MCF 10A (cell line): Measurements from ENCODE around the gene SLC51A. TPM values are rescaled to one million over a fixed set of nuclear protein-coding genes. Genes with fewer than 3 reads are reported as not detected.

Source experiments
- BruUV-seq: library from RNA; stranded (reverse); fragments of 400-500 nt; replicated peaks from 2 replicates; lab custom pipeline; 2021; lab: Mats Ljungman, UMichigan
- CTCF ChIA-PET: fragments of 300-600 bp; sonication (Branson Sonifier 250); formaldehyde crosslinking; extraction: SDS; loops from one replicate; lab custom pipeline; 2021; ENCODE audit warnings: antibody characterized with exemption, inconsistent platforms; lab: Yijun Ruan, JAX
- POLR2A ChIA-PET: fragments of 300-600, 350-650 bp; sonication (Branson Sonifier 250); formaldehyde crosslinking; extraction: SDS; loops from one replicate; lab custom pipeline; 2020; ENCODE audit warnings: antibody characterized with exemption, inconsistent platforms; lab: Yijun Ruan, JAX
- DNase-seq: peaks from one replicate; pipeline ENCODE4 v3.0.0-alpha.2; 2018; ENCODE audit not compliant: unreplicated experiment
- H3K27ac Mint-ChIP-seq: one replicate; pipeline ENCODE4 v1.8.0; 2022; ENCODE audit warnings: mild to moderate bottlenecking, low read depth, mixed read lengths; ENCODE audit not compliant: unreplicated experiment
- H3K27me3 Mint-ChIP-seq: one replicate; pipeline ENCODE4 v1.8.0; 2022; ENCODE audit warnings: mixed read lengths; ENCODE audit not compliant: insufficient read depth, unreplicated experiment
- H3K36me3 Mint-ChIP-seq: one replicate; pipeline ENCODE4 v1.8.0; 2022; ENCODE audit warnings: mild to moderate bottlenecking, moderate library complexity, mixed read lengths; ENCODE audit not compliant: insufficient read depth, unreplicated experiment
- H3K4me1 Mint-ChIP-seq: one replicate; pipeline ENCODE4 v1.8.0; 2022; ENCODE audit warnings: mixed read lengths; ENCODE audit not compliant: insufficient read depth, unreplicated experiment
- H3K4me3 Mint-ChIP-seq: one replicate; pipeline ENCODE4 v1.8.0; 2022; ENCODE audit warnings: mild to moderate bottlenecking, moderate library complexity, mixed read lengths; ENCODE audit not compliant: unreplicated experiment
- H3K9me3 Mint-ChIP-seq: one replicate; pipeline ENCODE4 v1.8.0; 2022; ENCODE audit warnings: mixed read lengths; ENCODE audit not compliant: unreplicated experiment
- CTCF ChIP-seq: fragments of 200-600 bp; IDR thresholded peaks from one replicate; pipeline ENCODE4 v1.8.0; 2022; ENCODE audit warnings: antibody characterized with exemption, mild to moderate bottlenecking; ENCODE audit not compliant: unreplicated experiment
- intact Hi-C: fragments of 100-400 bp; cut with micrococcal nuclease; formaldehyde crosslinking; loops from 2 replicates; pipeline ENCODE4 v1.14.1; 2022
- total RNA-seq: library from RNA; stranded (reverse); gene quantifications from 2 replicates; pipeline ENCODE4 v1.2.3, GENCODE V29; 2022

The SLC51A gene
- total RNA-seq, 1 experiment from 2014 or later, result not detected

GRCh38 chr3:196235452-196236122 lies 19.3 kb downstream of the SLC51A start:
- H3K27me3 Mint-ChIP-seq, result no peaks in the 10 kb centered on the region
- CTCF ChIA-PET, result interaction anchor here (0.6 to 1.5 kb wide), 4 partner anchors 18 to 829 kb away, joined by 3 to 5 read pairs (median 4); no protein-coding TSS in a partner anchor
- POLR2A ChIA-PET, result interaction anchor here (0.5 to 0.6 kb wide), 3 partner anchors 17 to 188 kb away, joined by 3 to 4 read pairs (median 3); no protein-coding TSS in a partner anchor
- intact Hi-C loops, result no loop called here
- no peak for TF ChIP-seq CTCF
- H3K9me3 Mint-ChIP-seq, result no peaks in the 10 kb centered on the region
- H3K4me3 Mint-ChIP-seq, result no peak overlapping the region
- H3K27ac Mint-ChIP-seq, result no peak overlapping the region
- H3K36me3 Mint-ChIP-seq, result peaks cover 34% of the 10 kb centered on the region
- BruUV-seq, result no TSS peak
- H3K4me1 Mint-ChIP-seq, result no peaks in the 10 kb centered on the region
- DNase-seq, result no peak

DNA sequence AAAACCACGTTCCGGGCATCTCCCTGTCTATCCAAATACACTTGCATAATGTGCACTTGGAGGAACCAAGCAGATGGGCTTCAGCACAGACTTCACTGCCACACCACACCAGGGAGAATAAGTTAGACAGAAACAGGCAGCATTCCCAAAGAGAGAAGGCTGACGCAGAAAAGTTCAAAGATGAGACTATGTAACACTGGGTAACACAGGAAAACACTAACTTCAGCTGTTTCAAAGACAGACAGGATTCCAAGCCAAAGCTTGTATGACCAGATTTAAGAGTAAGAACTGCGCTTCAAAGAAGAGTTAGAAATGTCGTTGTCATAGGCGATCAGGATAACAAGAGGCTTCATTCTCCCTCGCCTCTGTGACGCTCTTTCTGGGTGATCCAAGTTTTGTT lies 19.9 kb downstream of the SLC51A start:
- no peak for TF ChIP-seq CTCF
- no peak overlapping the region for H3K27ac Mint-ChIP-seq
- ChIA-PET POLR2A (interaction anchor here (0.5 kb wide), 1 partner anchor 104 kb away, joined by 4 read pairs; no protein-coding TSS in a partner anchor), CTCF (interaction anchor here (0.6 kb wide), 1 partner anchor 828 kb away, joined by 3 read pairs; no protein-coding TSS in a partner anchor)
- H3K9me3 Mint-ChIP-seq, result no peaks in the 10 kb centered on the region
- no peaks in the 10 kb centered on the region for H3K4me1 Mint-ChIP-seq
- BruUV-seq, result no TSS peak
- H3K4me3 Mint-ChIP-seq, result no peak overlapping the region
- no peaks in the 10 kb centered on the region for H3K27me3 Mint-ChIP-seq
- intact Hi-C loops, result no loop called here
- H3K36me3 Mint-ChIP-seq, result peaks cover 40% of the 10 kb centered on the region
- DNase-seq, result no peak

DNA sequence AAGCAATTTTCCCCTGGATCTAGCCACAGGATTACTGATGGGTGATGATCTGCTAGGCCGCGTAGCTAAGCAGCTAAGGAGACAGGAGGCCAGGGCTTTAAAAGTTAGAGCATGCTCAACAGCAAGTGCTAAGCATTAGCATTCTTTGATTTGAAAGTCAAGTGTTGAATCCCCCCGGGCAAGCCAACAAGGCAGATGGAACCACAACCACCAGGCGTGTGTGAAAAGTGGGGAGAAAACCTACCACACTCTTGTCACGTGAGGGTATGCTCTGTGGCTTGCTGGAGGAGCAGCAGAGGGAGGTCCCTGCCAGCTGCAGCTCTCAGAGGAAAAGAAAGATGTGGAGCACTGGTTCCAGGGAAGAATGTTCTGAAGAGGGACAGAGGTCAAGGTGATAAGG lies 20.9 kb downstream of the SLC51A start:
- DNase-seq, result no peak
- Mint-ChIP-seq H3K27ac (no peak overlapping the region), H3K4me3 (no peak overlapping the region), H3K4me1 (no peaks in the 10 kb centered on the region), H3K9me3 (no peaks in the 10 kb centered on the region), H3K36me3 (peaks cover 50% of the 10 kb centered on the region), H3K27me3 (no peaks in the 10 kb centered on the region)
- no TSS peak for BruUV-seq
- CTCF ChIA-PET, result no interaction called here
- intact Hi-C loops, result no loop called here
- POLR2A ChIA-PET, result no interaction called here
- no peak for TF ChIP-seq CTCF

- Mint-ChIP-seq H3K4me1 (no peaks in the 10 kb centered on the region), H3K4me3 (no peak overlapping the region), H3K9me3 (no peaks in the 10 kb centered on the region), H3K36me3 (peaks cover 60% of the 10 kb centered on the region), H3K27ac (no peak overlapping the region), H3K27me3 (no peaks in the 10 kb centered on the region)
- ChIA-PET POLR2A (interaction anchor here (0.7 kb wide), 2 partner anchors 19 to 1099 kb away, joined by 3 read pairs; no protein-coding TSS in a partner anchor), CTCF (no interaction called here)
- intact Hi-C loops, result no loop called here
- DNase-seq, result no peak
- no peak for TF ChIP-seq CTCF
- BruUV-seq, result no TSS peak
Observed at GRCh38 chr3:196238612-196239560, 22.6 kb downstream of the SLC51A start.
